ENCODE measurements around the gene PNPLA8.

Gene PNPLA8

GRCh38 chr7:108441392-108441955, 84.5 kb downstream of the PNPLA8 start:
- DNase-seq (ENCODE audit: low read depth) = no peak

- no peak for DNase-seq (ENCODE audit: low read depth)
Measured at GRCh38 chr7:108440613-108441012, 85.3 kb downstream of the PNPLA8 start.

- no peak for DNase-seq (ENCODE audit: low read depth)
Measured at GRCh38 chr7:108436906-108437305, 89.0 kb downstream of the PNPLA8 start.

- DNase-seq (ENCODE audit: low read depth) = no peak
Measured at GRCh38 chr7:108434010-108434409, 91.9 kb downstream of the PNPLA8 start.

GRCh38 chr7:108431099-108431498, 94.8 kb downstream of the PNPLA8 start:
- DNase-seq (ENCODE audit: low read depth) = no peak

- DNase-seq (ENCODE audit: low read depth) = no peak
Measured at GRCh38 chr7:108430664-108431063, 95.3 kb downstream of the PNPLA8 start.

GRCh38 chr7:108427766-108428165, 98.2 kb downstream of the PNPLA8 start:
- no peak for DNase-seq (ENCODE audit: low read depth)

- DNase-seq (ENCODE audit: low read depth) = no peak
Measured at GRCh38 chr7:108425714-108426275, 100.1 kb downstream of the PNPLA8 start.

GRCh38 chr7:108424013-108424412, 101.9 kb downstream of the PNPLA8 start:
- no peak for DNase-seq (ENCODE audit: low read depth)

GRCh38 chr7:108423089-108423989, 102.6 kb downstream of the PNPLA8 start:
- no peak for DNase-seq (ENCODE audit: low read depth)

- no peak for DNase-seq (ENCODE audit: low read depth)
Measured at GRCh38 chr7:108421720-108422331, 104.1 kb downstream of the PNPLA8 start.
